Measurements from ENCODE around the gene MS4A1.

DNA sequence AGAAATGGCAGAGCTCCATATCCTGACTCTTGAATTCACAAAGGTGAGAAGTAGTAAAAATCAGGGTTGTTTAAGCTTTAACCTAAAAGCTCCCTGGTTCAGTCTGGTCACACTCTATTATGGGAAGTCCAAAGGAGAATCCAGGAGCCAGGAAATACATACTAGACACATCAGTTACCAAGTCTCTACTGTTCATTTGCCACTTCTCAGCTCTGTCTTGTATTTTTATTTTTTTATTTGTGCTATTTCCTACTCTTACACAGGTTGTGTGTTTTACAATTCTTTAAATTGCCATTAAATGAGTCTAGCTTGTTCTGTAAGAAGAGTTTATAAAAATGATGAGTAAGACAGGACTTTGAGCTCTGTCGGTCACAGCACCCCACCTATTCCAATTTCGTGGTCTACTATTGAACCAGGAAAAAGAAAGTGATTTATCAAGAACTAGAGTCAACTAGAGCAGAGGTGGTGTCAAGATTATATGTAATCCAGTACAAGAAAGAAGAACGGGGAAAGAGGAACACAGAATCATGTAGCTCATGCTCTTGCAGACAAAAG is 46.7 kb downstream of the MS4A1 start:
- no peak for TF ChIP-seq CTCF (IDR thresholded peaks at IDR 0.05; ENCODE audit: control extremely low read depth in 1 of 3, insufficient read depth in 1 of 3, low read depth in 1 of 3, low read length in 3 of 3)
- TF ChIP-seq, protein P1, sequence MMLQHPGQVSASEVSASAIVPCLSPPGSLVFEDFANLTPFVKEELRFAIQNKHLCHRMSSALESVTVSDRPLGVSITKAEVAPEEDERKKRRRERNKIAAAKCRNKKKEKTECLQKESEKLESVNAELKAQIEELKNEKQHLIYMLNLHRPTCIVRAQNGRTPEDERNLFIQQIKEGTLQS (IDR thresholded peaks at IDR 0.05; ENCODE audit: insufficient read depth, low read depth, low read length): no peak
- no peak for TF ChIP-seq CBX5 (IDR thresholded peaks at IDR 0.05; ENCODE audit: low read depth, low read length)
- no peak for TF ChIP-seq MAFK (IDR thresholded peaks at IDR 0.05; ENCODE audit: low read depth, low read length)
- TF ChIP-seq POLR2A (IDR thresholded peaks at IDR 0.05; ENCODE audit: control extremely low read depth in 1 of 2, low read depth in 2 of 2, low read length in 2 of 2): no peak
- TF ChIP-seq BRCA1 (IDR thresholded peaks at IDR 0.05; ENCODE audit: low read depth, low read length): no peak
- no peak for TF ChIP-seq POLR2AphosphoS5 (IDR thresholded peaks at IDR 0.05; ENCODE audit: low read depth, low read length)
- no peak for TF ChIP-seq EGR1 (IDR thresholded peaks at IDR 0.05; ENCODE audit: borderline replicate concordance, low read depth, low read length)
- no peak for TF ChIP-seq CREB1 (IDR thresholded peaks at IDR 0.05)
- no peak for TF ChIP-seq EP300 (IDR thresholded peaks at IDR 0.05; ENCODE audit: borderline replicate concordance in 1 of 2, low read depth in 2 of 2, low read length in 2 of 2)
- TF ChIP-seq SIRT6 (IDR thresholded peaks at IDR 0.05; ENCODE audit: low read length): no peak
- TF ChIP-seq SP1 (IDR thresholded peaks at IDR 0.05; ENCODE audit: low read depth, low read length): no peak

Data from H1 (cell line).